Fibroblast of the aortic adventitia (primary cell): ENCODE measurements around the gene CSNK1G2. TPM values are rescaled to one million over a fixed set of nuclear protein-coding genes. Genes with fewer than 3 reads are reported as not detected.

Experiments used
- DNase-seq: peaks from one replicate; pipeline ENCODE4 v3.0.0-alpha.2; 2010; ENCODE audit warnings: low read depth
- H3K4me3 ChIP-seq: 2 replicates; pipeline ENCODE4 v1.5.1; 2011; ENCODE audit warnings: low read depth, mild to moderate bottlenecking, control low read depth, low read length, moderate library complexity
- CTCF ChIP-seq: IDR thresholded peaks from 2 replicates; pipeline ENCODE4 v1.5.1; 2011; ENCODE audit warnings: mild to moderate bottlenecking, low read length, control low read depth, inconsistent platforms; ENCODE audit not compliant: insufficient read depth
- total RNA-seq: library from RNA; depleted of rRNA; stranded (reverse); fragments of >200 nt; gene quantifications from 2 replicates; pipeline ENCODE4 v1.2.3, GENCODE V29; 2012; ENCODE audit warnings: low replicate concordance

Gene CSNK1G2
- total RNA-seq, 1 donor = 47.5 TPM

DNA sequence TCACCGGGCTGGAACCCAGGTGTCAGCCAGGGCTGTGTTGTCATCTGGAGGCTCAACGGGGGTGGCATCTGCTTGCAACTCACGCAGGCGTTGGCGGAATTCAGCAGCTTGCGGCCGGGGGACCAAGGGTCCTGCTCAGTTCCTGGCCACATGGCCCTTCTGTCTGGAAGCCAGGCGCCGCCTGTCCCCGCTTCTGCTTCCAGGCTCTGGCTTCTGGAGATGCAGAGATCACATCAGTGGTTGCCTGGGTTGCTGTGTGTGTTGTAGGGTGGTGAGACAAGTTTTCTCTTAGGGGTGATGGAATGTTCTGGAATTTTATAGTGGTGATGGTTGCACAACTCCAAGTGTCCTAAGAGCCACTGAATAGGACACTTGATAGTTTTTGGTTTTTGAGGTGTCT, 30.8 kb upstream of the CSNK1G2 start:
- no peak overlapping the region for H3K4me3 ChIP-seq
- no peak for DNase-seq
- TF ChIP-seq CTCF = no peak

- no peak for DNase-seq
- TF ChIP-seq CTCF = no peak
- H3K4me3 ChIP-seq = no peak overlapping the region
Measured at GRCh38 chr19:1911098-1911497, 29.9 kb upstream of the CSNK1G2 start.

DNA sequence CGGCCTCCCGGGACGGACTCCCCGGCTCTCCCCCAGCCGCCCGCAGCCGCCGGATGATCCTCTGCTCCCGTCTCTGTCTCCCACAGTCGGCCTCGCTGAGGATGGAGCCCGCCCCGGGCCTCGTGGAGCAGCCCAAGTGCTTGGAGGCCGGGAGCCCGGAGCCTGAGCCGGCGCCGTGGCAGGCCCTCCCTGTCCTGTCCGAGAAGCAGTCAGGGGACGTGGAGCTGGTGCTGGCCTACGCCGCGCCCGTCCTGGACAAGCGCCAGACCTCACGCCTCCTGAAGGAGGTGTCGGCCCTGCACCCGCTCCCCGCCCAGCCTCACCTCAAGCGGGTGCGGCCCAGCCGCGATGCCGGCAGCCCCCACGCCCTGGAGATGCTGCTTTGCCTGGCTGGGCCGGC, 29.0 kb upstream of the CSNK1G2 start:
- no peak for DNase-seq
- no peak for TF ChIP-seq CTCF
- no peak overlapping the region for H3K4me3 ChIP-seq

DNA sequence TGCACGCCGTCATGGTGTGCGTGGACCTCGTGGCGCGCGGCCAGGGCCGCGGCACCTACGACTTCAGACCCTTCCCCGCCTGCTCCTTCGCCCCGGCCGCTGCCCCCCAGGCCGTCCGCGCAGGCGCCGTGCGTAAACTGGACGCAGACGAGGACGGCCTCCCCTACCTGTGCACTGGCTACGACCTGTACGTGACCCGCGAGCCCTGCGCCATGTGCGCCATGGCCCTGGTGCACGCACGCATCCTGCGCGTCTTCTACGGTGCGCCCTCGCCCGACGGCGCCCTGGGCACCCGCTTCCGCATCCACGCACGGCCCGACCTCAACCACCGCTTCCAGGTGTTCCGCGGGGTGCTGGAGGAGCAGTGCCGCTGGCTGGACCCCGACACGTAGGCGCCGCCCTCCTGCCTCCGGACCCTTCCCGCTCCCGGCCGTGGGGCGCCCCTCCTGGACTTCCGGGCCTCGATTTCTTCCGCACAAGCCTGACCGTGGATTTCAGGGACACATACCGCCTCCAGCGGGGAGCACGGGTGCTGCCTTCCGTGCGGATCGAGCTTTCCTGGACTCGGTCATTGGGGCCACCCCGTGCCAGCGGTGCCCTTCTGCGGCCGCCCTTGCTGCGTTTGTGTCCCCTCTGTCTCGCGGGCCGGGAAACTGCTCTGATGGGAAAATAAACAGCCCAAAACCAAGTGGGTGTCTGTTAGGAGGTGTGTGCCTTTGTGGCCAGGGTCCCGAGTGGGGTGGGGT, 28.0 kb upstream of the CSNK1G2 start:
- no peak overlapping the region for H3K4me3 ChIP-seq
- TF ChIP-seq CTCF = no peak
- no peak for DNase-seq

DNA sequence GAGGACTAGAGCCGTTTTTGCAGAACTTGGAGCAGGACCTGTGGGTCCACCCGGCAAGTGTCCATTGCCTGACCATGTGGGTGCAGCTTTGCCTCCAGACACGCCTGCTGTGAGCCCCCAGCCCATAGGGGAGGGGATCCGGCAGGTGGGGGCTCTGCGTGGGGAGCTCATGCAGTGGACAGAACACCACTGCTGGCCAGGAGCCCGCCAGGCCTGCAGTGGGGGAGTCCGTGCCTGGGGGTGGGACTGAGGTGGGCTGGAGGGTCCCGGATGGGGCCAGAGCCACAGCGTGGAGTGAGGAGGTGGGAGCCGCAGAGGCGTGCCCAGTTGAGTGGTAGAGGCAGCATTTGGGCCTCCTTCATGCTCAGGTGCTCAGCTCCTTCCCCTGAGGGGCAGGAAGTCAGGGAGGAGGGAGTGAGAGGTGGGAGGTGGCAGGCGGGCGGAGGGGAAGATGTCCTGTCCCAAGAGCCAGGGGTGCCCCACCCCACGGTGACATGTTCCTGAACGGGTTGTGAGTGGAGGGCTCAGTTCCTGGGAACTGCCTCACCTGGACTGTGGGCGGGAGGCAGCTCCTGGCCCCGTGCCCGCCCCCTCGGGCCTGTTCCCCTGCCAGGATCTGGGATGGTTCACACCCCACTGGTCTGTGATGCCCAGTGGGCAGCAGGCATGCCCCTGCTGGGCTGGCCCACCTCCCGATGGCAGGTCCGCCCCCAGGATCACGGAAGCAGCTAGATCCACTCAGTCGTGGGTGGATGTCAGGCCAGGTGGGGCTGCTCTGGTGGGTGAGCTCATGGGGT, 27.0 kb upstream of the CSNK1G2 start:
- DNase-seq = no peak
- no peak for TF ChIP-seq CTCF
- no peak overlapping the region for H3K4me3 ChIP-seq

GRCh38 chr19:1914826-1915341, 26.1 kb upstream of the CSNK1G2 start:
- no peak overlapping the region for H3K4me3 ChIP-seq
- no peak for DNase-seq
- TF ChIP-seq CTCF = no peak
